HG03139 (cell line): ENCODE measurements around the gene SLX4.
"Not testable (repeated sequence)": the region's sequence is repeated elsewhere in the genome, so short reads cannot be mapped to it uniquely, and the experiment has no call there.

Experiments
- ATAC-seq: cut with Tn5 transposase; IDR thresholded peaks from one replicate; pipeline ENCODE4 v1.9.1; 2021; ENCODE audit not compliant: unreplicated experiment

Gene SLX4

DNA sequence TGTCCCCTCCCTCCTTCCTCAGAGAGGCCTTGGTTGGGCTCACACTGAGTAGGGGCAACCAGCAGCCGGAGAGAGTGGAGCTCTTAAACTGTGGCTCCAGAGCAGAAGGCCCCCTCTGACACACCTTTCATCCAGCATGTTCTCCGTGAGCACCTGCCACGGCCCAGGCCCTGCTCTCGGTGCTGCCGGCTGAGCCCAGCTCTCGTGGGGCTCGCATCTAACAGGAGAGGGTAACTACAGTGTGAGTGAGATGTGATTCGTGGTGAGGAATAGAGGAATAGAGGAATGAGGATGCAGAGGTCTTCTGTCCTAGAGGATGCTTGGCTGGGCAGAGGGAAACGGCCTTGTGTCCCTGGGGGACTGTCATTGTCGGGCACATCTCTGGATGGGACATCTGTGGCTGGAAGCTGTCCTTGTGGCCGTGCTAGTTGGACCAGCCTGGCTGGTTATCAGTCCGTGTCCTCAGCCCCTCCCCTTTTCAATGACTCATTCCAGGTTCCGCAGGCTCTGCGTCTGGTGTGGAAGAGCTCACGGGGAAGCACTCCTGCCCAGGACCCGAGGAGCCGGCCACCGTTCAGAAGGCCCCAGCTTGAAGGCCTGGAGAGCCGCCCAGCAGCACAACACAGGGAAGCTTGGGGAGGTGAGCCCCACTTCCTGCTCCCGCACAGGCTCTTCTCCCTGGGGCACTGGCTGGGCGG is 31.1 kb upstream of the SLX4 start:
- ATAC-seq = no peak

DNA sequence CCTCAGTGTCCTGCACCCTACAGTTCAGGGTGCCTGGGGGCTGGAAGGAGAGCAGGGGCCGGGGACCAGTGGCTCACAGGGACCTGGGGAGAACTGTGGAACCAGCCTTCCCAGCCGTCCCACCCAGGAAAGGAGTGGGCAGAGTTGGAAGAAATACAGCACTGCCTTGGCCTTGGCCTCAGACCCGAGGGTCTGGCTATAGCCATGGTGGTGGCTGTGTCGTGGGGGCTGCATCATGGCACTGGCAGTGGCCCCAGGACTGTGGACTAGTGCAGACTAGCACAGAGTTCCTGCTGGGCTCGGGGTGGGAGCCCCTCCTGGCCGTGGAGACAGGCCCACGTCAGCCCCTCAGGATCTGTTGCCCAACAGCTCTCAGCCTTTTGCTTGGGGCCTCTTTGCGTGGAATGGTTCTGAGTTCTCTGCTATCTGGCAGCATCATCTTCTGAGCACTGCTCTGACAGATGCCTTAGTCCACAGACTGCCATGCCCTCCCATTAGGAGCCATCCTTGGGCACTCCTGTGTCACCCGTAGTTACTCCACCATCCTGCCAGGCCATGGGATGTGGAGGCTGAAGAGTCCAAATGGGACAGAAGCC is 30.5 kb upstream of the SLX4 start:
- ATAC-seq = no peak

DNA sequence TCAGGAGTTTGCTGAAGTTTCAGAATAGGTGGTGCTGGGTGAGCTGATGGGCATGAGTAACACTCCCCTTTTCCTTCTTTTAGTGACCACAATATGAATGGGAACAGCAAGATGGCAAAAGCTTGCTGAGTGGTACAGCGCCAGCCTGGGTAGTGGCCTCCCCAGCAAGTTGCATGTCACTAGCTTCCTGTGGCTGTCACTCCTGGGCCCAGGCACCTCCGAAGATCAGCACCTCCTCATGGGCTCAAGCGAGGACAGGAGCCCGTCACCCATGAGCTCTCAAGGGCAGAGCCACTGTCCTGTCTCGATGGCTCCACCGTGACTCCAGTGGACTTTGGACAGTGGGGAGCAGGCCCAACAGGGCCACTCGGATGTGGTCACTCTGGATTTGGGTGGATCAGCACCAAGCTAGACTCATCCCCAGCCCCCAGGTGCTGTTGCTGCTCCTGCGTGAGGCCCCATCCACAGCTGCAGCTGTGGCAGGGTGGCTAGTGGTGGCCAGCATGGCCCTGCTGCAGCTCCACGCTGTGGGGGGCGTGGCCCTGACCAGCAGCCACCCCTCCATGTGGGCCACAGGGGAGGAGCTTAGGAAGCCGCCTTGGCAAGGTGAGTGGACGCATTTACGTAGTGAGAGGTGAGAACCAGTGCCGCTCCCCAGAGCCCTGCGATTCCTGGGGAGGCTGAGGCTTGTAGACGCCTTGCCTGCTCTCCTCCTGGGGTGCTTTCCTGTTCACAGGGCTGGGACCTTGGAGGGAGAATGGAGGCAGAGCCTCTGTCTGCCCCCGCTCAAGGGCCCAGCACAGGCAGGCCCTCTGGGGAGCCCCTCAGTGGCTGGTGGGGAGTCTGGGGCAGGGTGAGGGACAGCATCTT is 29.5 kb upstream of the SLX4 start:
- ATAC-seq = no peak

DNA sequence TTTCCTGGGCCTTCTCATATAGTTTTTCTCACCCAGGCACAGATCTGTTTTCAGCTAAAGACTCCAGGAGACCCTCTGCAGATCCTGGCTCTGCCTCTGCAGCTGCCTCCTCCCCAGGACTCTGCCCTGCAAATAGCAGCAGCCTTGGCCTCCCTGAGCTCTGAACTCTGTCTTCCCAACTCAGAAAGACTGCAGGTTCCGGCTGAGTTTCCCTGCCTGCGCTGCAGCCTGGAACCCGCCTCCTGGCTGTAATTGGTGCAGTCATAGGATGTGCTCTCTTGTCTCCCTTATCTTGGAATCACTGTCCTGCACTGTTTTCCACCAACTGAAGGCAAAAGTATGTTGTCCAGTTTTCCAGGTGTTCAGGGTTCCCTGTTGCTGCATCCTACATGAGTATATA is 28.8 kb upstream of the SLX4 start:
- no peak for ATAC-seq

DNA sequence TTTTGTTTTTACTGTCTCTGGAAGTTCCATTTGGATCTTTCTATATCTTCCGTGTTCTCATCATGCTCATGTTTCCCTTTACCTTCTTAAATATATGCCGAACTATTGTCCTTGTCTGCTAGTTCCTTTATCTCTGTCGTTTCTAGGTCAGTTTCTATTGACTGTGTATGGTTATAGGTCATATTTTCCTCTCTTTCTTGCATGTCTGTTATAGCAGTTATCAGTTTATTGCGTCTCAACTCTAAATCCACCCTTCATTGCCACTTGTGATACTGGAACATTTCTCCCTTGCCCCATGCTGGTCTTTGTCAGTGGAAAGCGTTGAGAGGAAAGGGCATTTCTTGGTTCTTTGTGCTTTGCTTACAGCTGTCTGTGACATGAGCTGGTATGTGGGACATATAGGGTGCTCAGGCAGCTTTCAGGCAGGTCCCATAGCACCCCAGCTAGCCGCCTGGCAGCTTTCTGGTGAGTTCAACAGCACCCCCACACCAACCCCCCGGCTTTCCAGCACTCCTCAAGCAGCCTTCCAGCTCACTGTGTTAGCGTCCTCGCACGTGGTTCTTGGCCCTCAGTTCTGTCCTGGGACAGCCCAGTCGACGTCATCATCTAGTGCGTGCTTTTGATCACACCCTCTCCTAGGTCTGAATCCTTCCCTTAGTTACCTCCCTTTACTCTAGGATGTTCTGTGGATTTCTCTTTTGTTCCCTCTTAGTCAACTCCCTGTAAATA is 27.7 kb upstream of the SLX4 start:
- ATAC-seq = no peak

DNA sequence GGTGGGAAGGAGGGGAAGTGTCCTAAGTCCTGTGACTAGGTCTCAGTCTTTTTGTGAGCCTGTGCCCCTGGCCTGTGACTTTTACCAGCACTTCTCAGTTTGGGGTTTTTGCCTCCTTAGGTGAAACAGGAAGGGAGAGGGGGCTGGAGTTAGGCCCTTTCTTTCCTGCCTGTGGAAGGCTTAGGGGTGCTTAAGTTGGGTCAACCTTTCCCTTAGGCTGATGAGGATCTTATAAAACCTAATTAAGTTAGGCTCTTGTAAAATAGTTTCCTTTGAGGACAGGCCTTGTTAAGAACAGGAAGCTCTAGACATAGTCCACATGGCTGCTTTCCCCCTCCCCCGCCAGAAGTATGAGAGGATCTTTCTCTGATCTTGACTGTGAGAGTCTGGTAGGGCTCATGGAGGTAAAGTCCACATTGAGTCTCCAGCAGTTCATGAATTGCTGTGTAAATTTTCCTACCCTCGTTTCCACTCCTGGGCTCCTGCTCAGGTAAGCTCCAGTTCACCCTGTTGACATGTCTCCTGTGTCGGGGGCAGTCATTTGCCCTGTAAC is 26.0 kb upstream of the SLX4 start:
- no peak for ATAC-seq

DNA sequence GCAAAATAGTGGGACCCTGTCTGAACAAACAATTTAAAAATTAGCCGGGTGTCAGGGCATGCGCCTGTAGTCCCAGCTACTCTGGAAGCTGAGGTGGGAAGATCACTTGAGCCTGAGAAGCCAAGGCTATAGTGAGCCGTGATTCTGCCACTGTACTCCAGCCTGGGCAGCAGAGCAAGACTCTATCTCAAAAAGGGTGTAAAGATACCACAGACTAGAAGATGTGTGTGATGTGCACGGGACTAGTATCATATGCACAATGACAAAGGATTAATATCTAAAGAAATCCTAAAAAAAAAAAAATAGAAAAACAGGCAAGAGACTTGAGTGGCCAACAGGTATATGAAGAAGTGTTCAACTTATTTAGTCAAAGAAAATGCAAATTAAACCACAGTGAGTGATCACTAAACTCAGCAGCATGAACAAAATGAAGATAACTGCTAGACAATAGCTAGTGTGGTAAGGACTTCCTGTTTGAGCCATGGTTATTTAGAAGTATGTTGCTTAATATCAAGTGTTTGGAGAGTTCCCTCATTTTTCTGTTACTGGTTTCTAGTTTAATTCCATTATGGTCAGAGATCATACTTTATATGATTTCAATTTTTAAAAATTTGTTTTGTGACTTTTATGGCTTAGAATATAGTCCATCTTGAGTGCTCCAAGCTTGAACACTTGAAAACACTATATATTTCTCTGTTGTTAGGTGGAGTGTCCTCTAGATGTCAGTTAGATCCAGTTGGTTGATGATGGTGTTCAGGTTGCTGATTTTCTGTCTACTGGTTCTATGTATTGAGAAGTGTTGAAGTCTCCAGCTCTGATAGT is 14.7 kb upstream of the SLX4 start:
- ATAC-seq = no peak

DNA sequence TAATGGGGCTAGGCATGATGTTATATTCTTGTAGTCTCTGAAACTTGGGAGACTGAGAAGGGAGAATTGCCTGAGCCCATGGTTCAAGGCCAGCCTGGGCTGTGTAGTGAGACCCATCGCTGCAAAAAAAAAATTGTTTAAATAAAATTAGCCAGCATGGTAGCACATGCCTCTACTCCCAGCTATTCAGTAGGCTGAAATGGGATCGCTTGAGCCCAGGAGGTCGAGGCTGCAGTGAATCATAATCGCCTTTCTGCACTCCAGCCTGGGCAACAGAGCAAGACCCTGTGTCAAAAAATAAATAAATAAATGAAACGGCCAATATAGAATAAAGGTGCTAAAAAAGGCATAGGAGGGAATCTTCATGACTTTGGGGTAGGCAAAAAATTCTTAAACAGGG is 13.9 kb upstream of the SLX4 start:
- no peak for ATAC-seq

DNA sequence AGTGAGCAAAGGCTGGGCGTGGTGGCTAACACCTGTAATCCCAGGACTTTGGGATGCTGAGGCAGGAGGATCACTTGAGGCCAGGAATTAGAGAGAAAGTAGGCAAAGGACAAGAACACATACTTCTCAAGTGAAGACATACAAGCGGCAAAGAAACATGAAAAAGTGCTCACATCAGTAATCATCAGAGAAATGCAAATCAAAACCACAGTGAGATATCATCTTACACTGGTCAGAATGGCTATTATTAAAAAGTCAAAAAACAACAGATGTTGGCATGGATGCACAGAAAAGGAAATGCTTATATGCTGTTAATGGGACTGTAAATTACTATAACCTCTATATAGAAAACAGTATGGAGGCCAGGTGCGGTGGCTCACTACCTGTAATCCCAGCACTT is 12.2 kb upstream of the SLX4 start:
- no peak for ATAC-seq

DNA sequence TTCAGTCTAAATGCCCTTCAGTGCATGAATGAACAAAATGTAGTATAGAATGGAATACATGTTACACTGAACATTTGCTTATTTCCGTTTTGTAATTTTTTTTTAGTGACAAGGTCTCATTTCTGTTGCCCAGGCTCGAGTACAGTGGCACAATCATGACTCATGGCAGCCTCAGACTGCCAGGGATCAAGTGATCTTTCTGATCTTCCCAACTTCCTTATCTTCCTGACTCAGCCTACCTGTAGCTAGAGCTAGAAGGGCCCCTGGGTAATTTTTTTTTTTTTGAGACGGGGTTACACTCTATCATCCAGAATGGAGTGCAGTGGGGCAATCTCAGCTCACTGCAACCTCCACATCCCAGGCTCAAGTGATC is 7.3 kb upstream of the SLX4 start:
- ATAC-seq = no peak

DNA sequence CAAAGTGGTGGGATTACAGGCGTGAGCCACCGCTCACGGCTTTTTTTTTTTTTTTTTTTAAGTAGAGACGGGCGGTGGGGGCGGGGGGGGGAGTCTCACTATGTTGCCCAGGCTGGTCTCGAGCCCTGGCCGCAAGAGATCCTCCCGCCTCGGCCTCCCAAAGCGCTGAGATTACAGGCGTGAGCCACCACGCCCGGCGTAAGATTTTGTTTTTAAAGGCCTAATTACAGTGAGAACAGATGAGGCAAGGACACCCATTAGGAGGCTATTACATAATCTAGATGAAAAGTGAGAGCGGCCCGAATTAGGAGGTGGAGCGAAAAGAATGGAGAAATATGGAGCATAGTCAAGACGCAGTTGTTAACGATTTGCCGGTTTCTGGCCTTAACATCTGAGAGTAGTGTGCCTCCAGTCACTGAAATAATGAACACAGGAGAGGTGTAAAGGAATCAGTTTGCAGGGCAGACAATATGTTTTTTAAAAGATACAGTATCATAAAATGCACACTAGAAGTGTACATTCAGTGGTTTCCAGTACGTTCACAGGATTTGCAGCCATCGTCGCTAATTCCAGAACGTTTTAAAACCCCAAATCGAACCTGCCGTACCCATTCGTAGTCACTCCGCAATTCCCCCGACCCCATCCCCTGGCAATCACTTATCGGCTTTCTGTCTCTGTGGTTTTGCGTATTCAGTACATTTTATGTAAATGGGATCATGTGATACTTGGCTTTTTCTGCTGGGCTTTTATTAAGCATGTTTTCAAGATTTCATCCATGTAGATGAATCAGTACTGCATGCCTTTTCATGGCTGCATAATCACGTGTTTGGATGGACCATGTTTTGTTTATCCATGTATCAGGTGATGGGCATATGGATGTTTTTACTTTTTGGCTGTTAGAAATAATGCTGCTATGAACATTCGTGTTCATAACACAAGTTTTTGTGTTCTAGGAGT is 1.4 kb upstream of the SLX4 start:
- no peak for ATAC-seq

DNA sequence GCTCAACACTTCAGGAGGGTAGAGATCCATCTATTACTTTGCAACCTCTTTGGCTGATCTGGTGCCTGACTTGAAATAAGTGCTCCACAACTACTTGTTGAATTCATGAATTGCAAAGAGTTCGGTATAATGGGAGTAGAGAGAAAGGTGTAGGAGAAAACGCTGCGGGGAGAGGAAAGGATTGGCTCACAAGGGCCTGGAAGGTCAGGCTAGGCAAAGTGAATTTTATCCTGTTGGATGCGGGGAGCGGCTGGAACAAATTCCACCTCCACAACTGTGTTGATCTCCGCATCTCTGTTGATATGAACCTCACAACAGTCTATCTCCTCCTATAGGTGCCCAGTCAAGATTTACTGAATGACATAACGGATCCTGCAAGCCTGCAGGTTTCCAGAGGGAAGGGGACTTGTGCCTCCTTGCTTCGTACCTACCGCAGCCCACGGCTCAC is 684 bp downstream of the SLX4 start:
- no peak for ATAC-seq

DNA sequence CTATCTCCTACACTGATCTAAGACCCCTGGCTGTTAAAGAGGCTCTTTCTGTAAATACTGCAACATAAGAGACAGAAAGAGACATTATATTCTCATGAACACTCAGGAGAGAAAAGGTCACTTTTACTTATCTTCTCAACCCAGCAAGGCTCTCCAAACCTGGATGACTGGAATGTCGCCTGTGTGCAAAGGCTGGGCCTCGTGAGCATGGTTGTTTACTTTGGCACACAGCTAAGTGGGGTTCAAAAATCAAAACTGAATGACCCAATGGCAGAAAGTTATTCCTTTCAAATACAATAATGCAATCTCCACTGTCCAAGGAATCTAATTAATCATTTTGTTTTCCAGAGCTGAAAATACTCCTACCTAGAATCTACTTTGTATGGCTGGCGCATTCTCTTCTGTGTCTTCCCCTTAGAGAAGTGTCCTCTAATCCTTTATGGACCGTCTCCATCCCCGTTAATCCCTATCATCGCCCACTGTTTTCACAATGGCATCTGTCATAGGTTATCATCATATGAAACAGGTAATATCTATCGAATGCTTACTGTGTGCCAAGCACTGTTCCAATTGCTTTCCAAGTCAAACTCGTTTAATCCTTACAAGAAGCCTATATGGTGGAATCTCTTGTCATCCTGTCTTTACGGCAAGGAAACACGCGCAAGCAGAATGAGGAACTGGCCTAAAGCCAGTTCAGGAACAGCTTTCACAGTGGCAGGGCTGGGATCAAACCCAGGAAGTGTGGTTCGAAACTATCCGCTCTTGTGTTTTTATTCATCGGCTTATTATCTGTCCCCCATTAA is 1.3 kb downstream of the SLX4 start:
- ATAC-seq = no peak

DNA sequence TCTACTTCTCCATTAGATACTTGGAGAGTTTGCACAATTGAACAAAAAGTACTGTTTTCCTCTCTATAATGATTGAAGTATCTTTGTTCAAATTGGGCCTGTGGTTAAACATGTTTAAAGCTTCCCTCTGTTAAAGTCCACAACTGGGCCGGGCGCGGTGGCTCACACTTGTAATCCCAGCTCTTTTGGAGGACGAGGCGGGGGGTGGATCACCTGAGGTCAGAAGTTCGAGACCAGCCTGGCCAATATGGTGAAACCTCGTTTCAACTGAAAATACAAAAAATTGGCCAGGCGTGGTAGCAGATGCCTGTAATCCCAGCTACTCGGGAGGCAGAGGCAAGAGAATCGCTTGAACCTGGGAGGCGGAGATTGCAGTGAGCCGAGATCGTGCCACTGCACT is 2.4 kb downstream of the SLX4 start:
- not testable (repeated sequence) for ATAC-seq

DNA sequence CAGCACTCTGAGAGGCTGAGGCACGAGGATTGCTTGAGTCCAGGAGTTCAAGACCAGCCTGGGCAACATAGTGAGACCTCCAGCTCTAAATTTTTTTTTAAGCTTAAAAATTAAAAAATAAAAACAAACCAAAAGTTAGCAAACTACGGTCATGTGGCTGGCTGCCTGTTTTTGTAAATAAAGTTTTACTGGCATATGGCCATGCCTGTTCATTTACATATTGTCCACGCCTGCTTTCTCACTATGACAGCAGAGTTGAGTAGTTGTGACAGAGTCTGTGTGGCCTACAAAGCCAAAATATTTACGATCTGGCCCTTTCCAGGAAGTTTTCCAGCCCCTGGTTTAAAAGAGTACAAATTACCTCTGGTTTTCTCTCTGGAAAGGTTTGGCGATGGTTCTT is 3.3 kb downstream of the SLX4 start:
- ATAC-seq = no peak

DNA sequence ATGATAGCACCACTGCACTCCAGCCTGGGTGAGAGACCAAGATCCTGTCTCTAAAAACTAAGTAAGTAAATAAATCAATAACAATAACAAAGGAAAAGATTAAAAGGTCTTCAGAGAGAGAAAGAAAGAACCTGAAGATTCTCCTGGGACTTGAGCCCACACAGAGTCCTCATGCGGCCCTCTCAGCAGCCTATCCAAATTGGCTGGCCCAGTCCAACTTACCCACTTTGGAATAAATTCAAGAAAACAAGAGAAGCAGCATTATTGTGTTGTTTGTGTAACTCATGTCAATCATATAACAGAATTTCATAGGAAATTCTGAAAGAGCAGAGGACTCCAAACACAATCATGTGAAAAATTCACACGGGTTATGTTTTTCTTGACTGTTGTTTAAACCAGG is 3.8 kb downstream of the SLX4 start:
- no peak for ATAC-seq

DNA sequence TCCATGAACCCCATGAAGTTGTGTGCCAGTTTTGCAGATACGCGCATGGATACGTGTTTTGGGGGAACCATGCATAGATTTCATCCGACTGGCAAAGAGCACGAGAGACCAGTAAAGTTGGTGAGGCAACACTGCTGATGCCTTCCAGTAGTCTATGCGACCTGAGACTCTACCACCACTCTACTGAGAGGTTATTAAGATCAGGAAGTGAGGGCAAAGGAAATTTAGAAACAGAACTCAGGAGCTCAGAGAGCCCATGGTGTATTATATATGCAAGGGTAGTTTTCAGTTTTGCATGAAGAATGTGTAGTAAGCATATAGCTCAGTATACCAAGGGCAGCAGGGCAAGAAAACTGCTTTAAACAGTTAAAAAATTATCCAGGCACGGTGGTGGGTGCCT is 4.2 kb downstream of the SLX4 start:
- ATAC-seq = no peak

DNA sequence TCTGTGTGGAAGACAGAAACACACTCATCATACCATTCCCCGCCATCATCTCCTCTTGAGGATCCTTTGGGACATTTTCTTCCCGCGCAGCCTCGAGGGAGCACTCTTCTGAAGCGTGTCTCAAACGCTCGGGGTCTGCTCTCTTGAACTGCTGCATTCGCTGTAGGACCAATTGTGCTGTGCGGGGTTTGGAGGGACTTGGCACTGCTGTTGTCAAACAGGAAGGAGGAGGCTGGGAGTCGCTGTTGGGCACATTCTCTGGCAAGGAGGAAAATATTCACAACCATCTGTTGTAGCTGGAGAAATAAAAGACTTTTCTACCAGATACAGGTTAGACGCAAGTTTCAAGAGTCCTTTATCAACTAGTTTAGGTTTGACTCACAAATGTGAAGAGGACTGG is 5.0 kb downstream of the SLX4 start:
- no peak for ATAC-seq

DNA sequence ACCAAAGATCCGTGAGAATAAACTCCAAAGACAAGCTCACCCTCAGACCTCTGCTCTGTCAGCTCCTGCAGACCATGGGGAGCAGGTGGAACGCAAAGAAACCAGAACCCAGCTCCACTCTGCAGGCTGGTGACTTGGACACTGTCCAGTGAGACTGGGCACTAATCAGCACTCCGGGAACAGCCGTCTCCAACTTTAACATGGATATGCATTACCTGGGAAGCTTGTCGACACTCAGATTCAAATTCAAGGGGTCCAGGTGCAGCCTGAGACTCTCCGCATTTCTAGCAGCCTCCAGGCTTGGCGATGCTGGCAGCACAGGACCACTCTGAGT is 9.1 kb downstream of the SLX4 start:
- no peak for ATAC-seq
